Measurements from ENCODE around the gene DNAJB13. TPM values are rescaled to one million over a fixed set of nuclear protein-coding genes. Genes with fewer than 3 reads are reported as not detected.

DNAJB13 gene
- total and polyA plus RNA-seq, 10 of the 15 experiments (the other 5 are each of a cell fraction or from before 2014, with no cell fraction given), result 0.07 to 0.76 (median 0.15) TPM; not detected in 7

- FAIRE-seq, result peak; percentile 77
- Histone ChIP-seq H4K20me1 (ENCODE audit: control insufficient read depth, insufficient read depth) (no peaks in the 10 kb centered on the region), H3K4me1 (ENCODE audit: control insufficient read depth, insufficient read depth, low read length) (peaks cover 20% of the 10 kb centered on the region), H3K27me3 (replicated peaks in 1 of 2; ENCODE audit: control insufficient read depth in 2 of 2, insufficient read depth in 2 of 2, low read length in 1 of 2) (no peaks in the 10 kb centered on the region), H3K27ac (ENCODE audit: control insufficient read depth, insufficient read depth) (peak overlapping the region; percentile 56), H3K4me3 (no peak overlapping the region), H3K79me2 (ENCODE audit: control insufficient read depth, insufficient read depth, low read length) (no peaks in the 10 kb centered on the region), H2AFZ (ENCODE audit: control insufficient read depth, low read depth, low read length) (no peak overlapping the region), H3K4me2 (ENCODE audit: control insufficient read depth, insufficient read depth) (no peak overlapping the region), H3K9ac (ENCODE audit: control insufficient read depth, insufficient read depth, low read length) (no peak overlapping the region), H3K36me3 (ENCODE audit: control insufficient read depth in 2 of 2, insufficient read depth in 2 of 2, low read length in 1 of 2) (peaks cover 0 to 1% of the 10 kb centered on the region in 2 experiments), H3K9me3 (replicated peaks; ENCODE audit: control insufficient read depth, insufficient read depth, low read length) (no peaks in the 10 kb centered on the region)
- no TSS peak for BruUV-seq (replicated peaks)
- in situ Hi-C loops (cut with MboI) (no loop called here), intact Hi-C loops (cut with micrococcal nuclease; ENCODE audit: unreplicated experiment) (loop anchor here (2.0 kb wide), 1 partner anchor 14 kb away; no protein-coding TSS in a partner anchor)
- TF ChIP-seq FOXM1 (IDR thresholded peaks at IDR 0.05; ENCODE audit: low read depth, low read length) (no peak), SPI1 (IDR thresholded peaks at IDR 0.05; ENCODE audit: borderline replicate concordance, insufficient read depth, low read depth, low read length) (no peak), PML (IDR thresholded peaks at IDR 0.05; ENCODE audit: low read length) (no peak), CTCF (IDR thresholded peaks at IDR 0.05 in 2 of 3, conservative IDR thresholded peaks at IDR 0.05 in 1 of 3; ENCODE audit: control insufficient read depth in 2 of 3, extremely low read depth in 1 of 3, insufficient read depth in 1 of 3, low read depth in 3 of 3, low read length in 3 of 3) (no peak), IRF4 (IDR thresholded peaks at IDR 0.05; ENCODE audit: low read depth, low read length) (no peak)
- ChIA-PET RAD21 (ENCODE audit: unreplicated experiment) (interaction anchor here (1.0 to 1.8 kb wide), 3 partner anchors 10 to 31 kb away, joined by 3 to 5 read pairs (median 3); no protein-coding TSS in a partner anchor), SMC1A (ENCODE audit: uncharacterized antibody, unreplicated experiment) (interaction anchor here (2.0 to 4.8 kb wide), 3 partner anchors 11 to 29 kb away, joined by 5 to 21 read pairs (median 19); partner anchors contain the start of gene UCP2), POLR2A (interaction anchor here (0.7 kb wide), 1 partner anchor 166 kb away, joined by 4 read pairs; no protein-coding TSS in a partner anchor), CTCF (interaction anchor here (0.5 to 1.2 kb wide), 2 partner anchors 30 to 292 kb away, joined by 4 to 11 read pairs; no protein-coding TSS in a partner anchor)
- no peak for DNase-seq (ENCODE audit: low read depth, low spot score)
- no peak for ATAC-seq
- 93% methylated on average over 9 of the region's 9 CpGs for WGBS (ENCODE audit: insufficient coverage, insufficient replicate concordance, low lambda C conversion rate, missing lambda C conversion rate)
Observed at GRCh38 chr11:74010306-74011300, 59.8 kb downstream of the DNAJB13 start.

All from GM12878 (cell line).